Uterus (tissue), 2 donors: ENCODE measurements around the gene NFE2L3.

Experiments used
- CTCF ChIP-seq, 4 experiments: fragments of 200-600 bp in 2 of 4; fragments of 450-650 bp in 2 of 4; sonication (generic) in 2 of 4; IDR thresholded peaks; one replicate each; pipeline ENCODE4 v1.5.1; 2016 to 2019; ENCODE audit warnings: antibody characterized with exemption in 4 of 4, mild to moderate bottlenecking in 2 of 4, moderate library complexity in 1 of 4
- POLR2A ChIP-seq, 2 donors: fragments of 450-650 bp; IDR thresholded peaks; one replicate each; pipeline ENCODE4 v1.6.1; 2016; ENCODE audit warnings: antibody characterized with exemption in 2 of 2, mild to moderate bottlenecking in 1 of 2, moderate library complexity in 1 of 2

DNA sequence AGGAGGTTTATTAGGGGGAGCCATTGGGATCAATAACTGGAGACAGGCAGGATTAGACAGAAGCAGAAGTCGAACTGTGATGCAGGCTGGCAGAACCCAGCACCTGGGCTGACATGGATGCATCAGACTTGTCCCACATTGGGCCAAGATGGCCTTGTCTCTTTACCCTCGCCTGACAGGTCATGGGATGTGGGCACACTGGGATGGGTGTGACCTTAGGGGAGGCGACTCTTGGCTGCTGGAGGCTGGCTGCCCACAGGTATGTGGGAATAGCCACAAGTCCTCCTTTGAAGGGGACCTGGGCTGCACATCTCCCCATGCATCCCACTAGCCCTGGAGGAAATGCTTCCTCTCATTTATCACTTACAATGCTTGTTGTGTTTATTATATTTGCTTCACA, 17.3 kb downstream of the NFE2L3 start:
- no peak for TF ChIP-seq CTCF (IDR thresholded peaks at IDR 0.05)
- TF ChIP-seq POLR2A (IDR thresholded peaks at IDR 0.05): no peak
